WTC11 (cell line): ENCODE measurements around the gene CTIF.

ENCODE experiments used
- ELF4 ChIP-seq: sonication (generic); formaldehyde crosslinking; IDR thresholded peaks from 2 replicates; pipeline ENCODE4 v1.8.1; 2022; ENCODE audit warnings: low read depth, mild to moderate bottlenecking, moderate library complexity, missing genetic modification reagents
- OVOL2 ChIP-seq: fragments of 250-450 bp; sonication (Bioruptor Pico); IDR thresholded peaks from 2 replicates; pipeline ENCODE4 v1.9.0; 2021; ENCODE audit warnings: mild to moderate bottlenecking, borderline replicate concordance
- TF ChIP-seq, protein P1 (sequence below): fragments of 200-600 bp; IDR thresholded peaks from 2 replicates; pipeline ENCODE4 v1.8.0; 2022; ENCODE audit warnings: antibody characterized with exemption

DNA sequence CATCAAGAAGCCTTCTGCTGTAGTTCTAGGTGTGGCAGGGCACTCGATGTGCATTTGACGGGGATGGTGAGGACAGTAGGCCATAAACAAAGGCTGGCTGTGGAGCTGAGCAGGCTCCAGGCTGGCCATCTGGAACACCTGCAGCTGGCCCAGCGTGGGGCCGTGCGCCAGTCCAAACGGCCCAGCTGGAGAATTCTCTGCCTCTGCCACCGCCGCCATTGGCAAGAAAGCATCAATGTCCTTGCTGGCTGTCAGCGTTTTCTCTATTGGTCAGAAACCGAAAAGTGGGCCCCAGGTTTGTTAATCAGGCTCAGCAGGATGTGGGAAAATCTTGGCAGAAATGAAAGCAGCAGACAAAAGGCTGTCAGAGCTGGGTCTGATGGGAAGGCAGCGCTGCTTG, 24.0 kb upstream of the CTIF start:
- TF ChIP-seq, protein P1, sequence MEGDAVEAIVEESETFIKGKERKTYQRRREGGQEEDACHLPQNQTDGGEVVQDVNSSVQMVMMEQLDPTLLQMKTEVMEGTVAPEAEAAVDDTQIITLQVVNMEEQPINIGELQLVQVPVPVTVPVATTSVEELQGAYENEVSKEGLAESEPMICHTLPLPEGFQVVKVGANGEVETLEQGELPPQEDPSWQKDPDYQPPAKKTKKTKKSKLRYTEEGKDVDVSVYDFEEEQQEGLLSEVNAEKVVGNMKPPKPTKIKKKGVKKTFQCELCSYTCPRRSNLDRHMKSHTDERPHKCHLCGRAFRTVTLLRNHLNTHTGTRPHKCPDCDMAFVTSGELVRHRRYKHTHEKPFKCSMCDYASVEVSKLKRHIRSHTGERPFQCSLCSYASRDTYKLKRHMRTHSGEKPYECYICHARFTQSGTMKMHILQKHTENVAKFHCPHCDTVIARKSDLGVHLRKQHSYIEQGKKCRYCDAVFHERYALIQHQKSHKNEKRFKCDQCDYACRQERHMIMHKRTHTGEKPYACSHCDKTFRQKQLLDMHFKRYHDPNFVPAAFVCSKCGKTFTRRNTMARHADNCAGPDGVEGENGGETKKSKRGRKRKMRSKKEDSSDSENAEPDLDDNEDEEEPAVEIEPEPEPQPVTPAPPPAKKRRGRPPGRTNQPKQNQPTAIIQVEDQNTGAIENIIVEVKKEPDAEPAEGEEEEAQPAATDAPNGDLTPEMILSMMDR = no peak
- TF ChIP-seq OVOL2 (no peak), ELF4 (CRISPR knock-in tag) (no peak)
